H1 (cell line): Measurements from ENCODE around the gene AHDC1. TPM values are rescaled to one million over a fixed set of nuclear protein-coding genes. Genes with fewer than 3 reads are reported as not detected.

Experiments used
- ATF3 ChIP-seq: IDR thresholded peaks from 2 replicates; pipeline ENCODE4 v1.6.1; 2011; ENCODE audit warnings: low read depth, mild to moderate bottlenecking, low read length; ENCODE audit not compliant: insufficient read depth
- BCL11A ChIP-seq, 2 experiments: IDR thresholded peaks; one replicate each; pipeline ENCODE4 v1.6.1; 2011; ENCODE audit warnings: low read depth in 2 of 2, low read length in 2 of 2, mild to moderate bottlenecking in 2 of 2
- CHD7 ChIP-seq: fragments of 300-600 bp; sonication (generic); IDR thresholded peaks from 2 replicates; pipeline ENCODE4 v1.7.1; 2012; ENCODE audit warnings: low read length, moderate library complexity, mild to moderate bottlenecking, inconsistent platforms; ENCODE audit not compliant: insufficient replicate concordance
- GTF2F1 ChIP-seq: IDR thresholded peaks from 2 replicates; pipeline ENCODE4 v1.6.1; 2012; ENCODE audit warnings: low read depth, low read length, improper control_type of control experiment, borderline replicate concordance
- polyA plus RNA-seq, 7 experiments: library from polyadenylated mRNA; depleted of rRNA in 3 of 7; stranded (reverse) in 5 of 7; unstranded in 2 of 7; fragments of >200 nt in 5 of 7; fragments of 200-250 nt in 2 of 7; gene quantifications; 1 replicate in 5 of 7; 2 replicates in 1 of 7; 4 replicates in 1 of 7; pipeline versions ENCODE4 v1.2.1 to v1.2.3, GENCODE V29; 2011 to 2013; ENCODE audit warnings: missing spikeins in 2 of 7, mixed read lengths in 2 of 7
- total RNA-seq: library from RNA; stranded (reverse); fragmentation: NEBNext Ultra II Directional; extraction: Animal tissue kit (Norgen Biotek cat#: 25700); gene quantifications from 2 replicates; pipeline ENCODE4 v1.2.1, GENCODE V29; 2021

Gene AHDC1
- total and polyA plus RNA-seq, 2 of the 8 experiments (the other 6 are each of a cell fraction or from before 2014, with no cell fraction given), result 4.4 to 35.1 TPM

GRCh38 chr1:27585684-27586083 is 18.3 kb downstream of the AHDC1 start (continued):
- no peak for TF ChIP-seq CHD7
- no peak for TF ChIP-seq BCL11A (IDR thresholded peaks at IDR 0.05; ENCODE audit: low read depth in 2 of 2, low read length in 2 of 2)
- TF ChIP-seq GTF2F1, result no peak
- no peak for TF ChIP-seq ATF3
